Fibroblast of mammary gland (primary cell): ENCODE results near the gene PPCDC.

Experiments
- DNase-seq: peaks from one replicate; pipeline ENCODE4 v3.0.0-alpha.2; 2010; ENCODE audit warnings: low read depth
- H3K4me3 ChIP-seq: 2 replicates; pipeline ENCODE4 v1.5.1; 2011; ENCODE audit warnings: low read depth, mild to moderate bottlenecking, low read length, moderate library complexity; ENCODE audit not compliant: control insufficient read depth
- TF ChIP-seq, protein P1 (sequence below): conservative IDR thresholded peaks from 2 replicates; pipeline ENCODE4 v1.5.1; 2011; ENCODE audit warnings: low read depth, low read length, inconsistent platforms; ENCODE audit not compliant: control insufficient read depth, insufficient read depth

PPCDC gene

DNA sequence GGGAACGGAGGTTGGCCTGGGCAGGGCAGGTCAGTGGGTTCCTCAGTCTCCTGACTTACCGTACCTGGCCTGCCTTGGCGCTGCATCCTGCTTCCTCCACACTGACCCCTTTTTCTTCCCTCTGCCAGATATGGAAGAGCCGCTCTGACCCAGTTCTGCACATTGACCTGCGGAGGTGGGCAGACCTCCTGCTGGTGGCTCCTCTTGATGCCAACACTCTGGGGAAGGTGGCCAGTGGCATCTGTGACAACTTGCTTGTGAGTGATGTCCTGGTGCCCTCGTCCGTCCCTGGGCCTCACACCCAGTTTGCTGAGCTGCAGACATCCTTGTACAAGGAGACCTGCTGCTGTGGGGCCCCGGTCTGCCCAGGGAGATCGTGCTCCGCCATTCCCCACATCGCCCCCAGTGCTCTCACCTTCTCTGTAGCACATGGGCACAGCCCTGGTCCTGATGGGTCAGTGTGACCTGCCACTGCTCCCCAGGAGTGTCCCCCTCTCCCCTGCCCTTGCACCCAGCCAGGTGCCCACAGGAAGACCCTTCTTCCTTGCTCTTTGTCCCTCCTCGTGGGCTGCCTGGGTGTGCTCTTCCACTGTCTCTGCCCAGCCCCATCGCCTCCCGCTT, 21.0 kb downstream of the PPCDC start:
- no peak for DNase-seq
- H3K4me3 ChIP-seq: no peak overlapping the region

DNA sequence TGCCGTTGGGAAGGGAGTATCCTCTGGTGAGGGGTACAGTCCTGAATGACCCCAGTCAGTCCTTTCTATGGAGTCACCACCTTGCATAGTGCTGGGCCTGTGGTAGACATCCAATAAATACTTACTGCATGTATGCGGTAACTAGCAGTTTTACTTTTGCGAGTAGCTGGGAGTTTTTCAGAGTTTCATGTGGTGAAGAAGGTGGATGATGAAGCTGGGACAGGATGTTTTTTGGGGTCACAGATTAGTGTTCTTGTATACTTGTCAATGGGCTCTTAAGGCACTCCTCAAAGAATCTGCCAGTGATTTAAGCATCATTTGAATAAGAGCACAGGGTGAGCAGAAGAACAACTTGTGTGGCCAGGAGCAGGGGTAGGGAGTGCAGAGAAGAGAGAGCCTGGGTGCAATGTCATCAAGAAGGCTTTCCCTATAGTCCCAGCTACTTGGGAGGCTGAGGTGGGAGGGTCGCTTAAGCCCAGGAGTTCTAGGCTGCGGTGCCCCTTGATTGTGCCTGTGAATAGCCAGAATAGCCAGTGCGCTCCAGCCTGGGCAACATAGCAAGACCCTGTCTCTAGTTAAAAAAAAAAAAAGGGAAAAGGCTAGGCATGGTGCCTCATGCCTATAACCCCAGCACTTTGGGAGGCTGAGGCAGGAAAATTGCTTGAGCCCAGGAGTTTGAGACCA, 22.1 kb downstream of the PPCDC start:
- no peak for DNase-seq
- TF ChIP-seq, protein P1, sequence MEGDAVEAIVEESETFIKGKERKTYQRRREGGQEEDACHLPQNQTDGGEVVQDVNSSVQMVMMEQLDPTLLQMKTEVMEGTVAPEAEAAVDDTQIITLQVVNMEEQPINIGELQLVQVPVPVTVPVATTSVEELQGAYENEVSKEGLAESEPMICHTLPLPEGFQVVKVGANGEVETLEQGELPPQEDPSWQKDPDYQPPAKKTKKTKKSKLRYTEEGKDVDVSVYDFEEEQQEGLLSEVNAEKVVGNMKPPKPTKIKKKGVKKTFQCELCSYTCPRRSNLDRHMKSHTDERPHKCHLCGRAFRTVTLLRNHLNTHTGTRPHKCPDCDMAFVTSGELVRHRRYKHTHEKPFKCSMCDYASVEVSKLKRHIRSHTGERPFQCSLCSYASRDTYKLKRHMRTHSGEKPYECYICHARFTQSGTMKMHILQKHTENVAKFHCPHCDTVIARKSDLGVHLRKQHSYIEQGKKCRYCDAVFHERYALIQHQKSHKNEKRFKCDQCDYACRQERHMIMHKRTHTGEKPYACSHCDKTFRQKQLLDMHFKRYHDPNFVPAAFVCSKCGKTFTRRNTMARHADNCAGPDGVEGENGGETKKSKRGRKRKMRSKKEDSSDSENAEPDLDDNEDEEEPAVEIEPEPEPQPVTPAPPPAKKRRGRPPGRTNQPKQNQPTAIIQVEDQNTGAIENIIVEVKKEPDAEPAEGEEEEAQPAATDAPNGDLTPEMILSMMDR: no peak
- no peak overlapping the region for H3K4me3 ChIP-seq

More for the DNA sequence above, 21.0 kb downstream of the PPCDC start:
- TF ChIP-seq, protein P1: no peak

DNA sequence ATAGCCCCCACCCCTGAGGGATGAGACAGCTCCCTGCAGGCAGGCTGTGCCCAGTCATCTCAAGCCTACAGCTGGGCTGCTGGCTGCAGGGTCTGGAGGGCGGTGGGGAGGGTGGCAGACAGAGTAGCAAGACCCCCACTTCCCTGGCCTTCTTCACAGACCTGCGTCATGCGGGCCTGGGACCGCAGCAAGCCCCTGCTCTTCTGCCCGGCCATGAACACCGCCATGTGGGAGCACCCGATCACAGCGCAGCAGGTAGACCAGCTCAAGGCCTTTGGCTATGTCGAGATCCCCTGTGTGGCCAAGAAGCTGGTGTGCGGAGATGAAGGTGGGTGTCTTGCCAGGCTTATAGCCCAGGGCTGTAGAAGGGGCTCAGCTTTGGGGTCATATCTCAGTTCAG, 25.0 kb downstream of the PPCDC start:
- no peak for DNase-seq
- no peak overlapping the region for H3K4me3 ChIP-seq
- TF ChIP-seq, protein P1: no peak

DNA sequence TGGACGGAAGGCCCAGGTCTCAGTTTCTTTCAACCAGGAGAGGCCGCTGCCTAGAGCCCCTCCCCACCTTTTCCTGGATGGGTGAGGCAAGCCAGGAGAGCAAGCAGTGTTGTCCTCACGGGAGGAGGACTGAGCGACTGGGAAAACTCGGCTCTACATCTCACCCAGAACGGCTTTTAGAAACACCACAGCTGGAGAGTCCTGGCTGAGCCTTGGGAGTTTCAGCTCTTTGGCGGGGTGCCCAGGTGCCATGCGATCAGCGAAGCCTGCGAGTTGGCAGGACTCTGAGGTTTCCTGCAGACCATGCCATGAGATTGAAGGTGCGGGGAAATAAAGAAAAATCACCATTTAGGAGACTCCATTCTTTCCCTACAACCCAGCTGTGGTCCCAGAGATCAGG, 26.0 kb downstream of the PPCDC start:
- no peak overlapping the region for H3K4me3 ChIP-seq
- TF ChIP-seq, protein P1: no peak
- DNase-seq: no peak

DNA sequence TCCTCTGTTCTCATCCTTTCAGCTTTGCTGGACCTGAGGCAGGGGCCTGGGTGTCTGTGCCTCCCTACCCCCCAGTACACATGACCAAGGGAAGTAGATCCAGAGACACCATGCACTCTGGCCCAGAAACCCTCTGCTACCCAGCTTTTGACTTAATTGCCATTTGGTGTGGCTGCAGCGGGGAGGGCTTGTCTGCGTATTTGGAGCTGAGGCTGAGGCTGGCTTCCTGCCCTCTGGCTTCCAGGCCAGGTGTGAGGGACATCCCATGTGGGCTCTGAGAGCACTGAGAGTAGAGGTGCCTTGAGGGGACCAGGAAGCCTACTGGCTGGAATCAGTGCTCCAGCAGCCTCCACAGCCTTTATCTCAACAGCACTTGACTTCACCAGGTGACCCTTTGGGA, 26.9 kb downstream of the PPCDC start:
- no peak for DNase-seq
- no peak overlapping the region for H3K4me3 ChIP-seq
- TF ChIP-seq, protein P1: no peak

DNA sequence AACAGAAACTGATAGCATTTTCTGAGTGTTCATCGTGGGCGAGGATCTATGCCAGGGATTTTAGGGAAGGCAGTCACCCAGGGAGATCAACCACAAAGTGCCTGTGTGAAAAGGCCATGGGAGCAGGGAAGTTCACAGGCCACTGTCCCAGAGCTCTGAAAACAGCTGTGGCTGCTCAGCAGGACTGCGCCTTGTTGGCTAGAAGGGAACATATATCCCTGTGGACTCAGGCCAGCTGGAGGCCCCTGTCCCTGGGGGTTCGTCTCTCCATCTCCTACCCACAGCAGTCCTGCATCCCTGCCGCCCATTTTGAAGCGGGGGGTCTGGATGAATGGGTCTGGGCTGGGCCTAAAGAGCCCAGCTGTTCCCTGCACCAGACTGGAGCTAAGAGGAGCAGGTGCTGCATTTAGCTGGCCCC, 27.8 kb downstream of the PPCDC start:
- TF ChIP-seq, protein P1: no peak
- no peak for DNase-seq
- no peak overlapping the region for H3K4me3 ChIP-seq
